ENCODE measurements around the gene RCHY1. TPM values are rescaled to one million over a fixed set of nuclear protein-coding genes. Genes with fewer than 3 reads are reported as not detected.
A peak's percentile ranks its signal among the peaks of the same experiment; 100 is the strongest.

The RCHY1 gene
- total RNA-seq, result 29.1 and 30.9 TPM in 2 replicates
- 13.0 and 21.1 TPM in 2 replicates for polyA plus RNA-seq
- polyA plus RNA-seq (2011; cell fraction: cytosol; rRNA removed), result 24.0 and 27.4 TPM in 2 replicates
- polyA plus RNA-seq (2011; cell fraction: nucleus; rRNA removed), result 22.5 and 29.7 TPM in 2 replicates
- 35.2 and 53.8 TPM in 2 replicates for polyA plus RNA-seq (2012)
- polyA minus RNA-seq, result 23.7 and 34.0 TPM in 2 replicates
- polyA minus RNA-seq (2011; cell fraction: cytosol; rRNA and poly(A)+ RNA removed), result 10.8 TPM
- polyA minus RNA-seq (2011; cell fraction: nucleus; rRNA and poly(A)+ RNA removed), result 28.7 and 35.1 TPM in 2 replicates
- percentile 92 among the genes with signal in this experiment for Bru-seq, nascent RNA
- BruChase-seq, experiment 1, labeled RNA remaining after a 6-hour chase, result percentile 71 among the genes with signal in this experiment
- percentile 84 among the genes with signal in this experiment for BruChase-seq, experiment 2, labeled RNA remaining after a 2-hour chase
- long read RNA-seq, full-length matches to known transcripts, result 89 of 109 reads
- long read RNA-seq, partial matches to known transcripts, result 3 of 109 reads
- long read RNA-seq, other reads (novel, unspliced or antisense), result 17 of 109 reads

- FAIRE-seq (peak; percentile 83), DNase-seq (ENCODE audit: low read depth, low spot score) (peak; percentile 92)
- Histone ChIP-seq H3K4me2 (ENCODE audit: insufficient read depth, low read length) (peak within 1 kb of the TSS; percentile 89), H3K9me1 (replicated peaks; ENCODE audit: control insufficient read depth, extremely low read depth, insufficient read depth, low read length) (no peaks in the 10 kb centered on the region), H3K27me3 (ENCODE audit: control insufficient read depth in 2 of 2, insufficient read depth in 2 of 2, low read length in 2 of 2) (no peaks in the 10 kb centered on the region), H2AFZ (ENCODE audit: low read depth, low read length) (peak within 1 kb of the TSS; percentile 42), H3K9ac (replicated peaks; ENCODE audit: extremely low read depth, insufficient read depth, low read length) (peak within 1 kb of the TSS; percentile 96), H3K4me1 (ENCODE audit: control insufficient read depth, extremely low read depth, insufficient read depth, low read length) (peaks cover 35% of the 10 kb centered on the region), H3K79me2 (ENCODE audit: control insufficient read depth, insufficient read depth, low read length) (peaks cover 39% of the 10 kb centered on the region), H4K20me1 (replicated peaks; ENCODE audit: control insufficient read depth, extremely low read depth, insufficient read depth, low read length) (peaks cover 5% of the 10 kb centered on the region), H3K27ac (ENCODE audit: insufficient read depth, low read depth, low read length) (peak within 1 kb of the TSS; percentile 72), H3K9me3 (replicated peaks; ENCODE audit: control insufficient read depth, insufficient read depth, low read length) (no peaks in the 10 kb centered on the region), H3K4me3 (replicated peaks in 1 of 3; ENCODE audit: insufficient read depth in 1 of 3, low read depth in 1 of 3, low read length in 3 of 3) (peak within 1 kb of the TSS; percentile 71 to 94 (median 81)), H3K36me3 (ENCODE audit: control insufficient read depth in 2 of 2, extremely low read depth in 1 of 2, insufficient read depth in 2 of 2, low read length in 2 of 2) (no peaks in the 10 kb centered on the region)
- TF ChIP-seq CTCF (IDR thresholded peaks at IDR 0.05; ENCODE audit: extremely low read depth in 1 of 2, insufficient read depth in 1 of 2, low read depth in 1 of 2, low read length in 2 of 2) (no peak), POLR2AphosphoS5 (IDR thresholded peaks at IDR 0.05; ENCODE audit: insufficient read depth, low read depth, low read length) (peak; percentile 80), MAX (IDR thresholded peaks at IDR 0.05; ENCODE audit: insufficient read depth, insufficient read length) (peak; percentile 92), POLR2A (IDR thresholded peaks at IDR 0.05; ENCODE audit: low read depth, low read length) (peak; percentile 93), GATA2 (IDR thresholded peaks at IDR 0.05; ENCODE audit: insufficient read depth, insufficient read length, low read depth, low read length) (no peak)
- dilution Hi-C loops (cut with MboI; ENCODE audit: extremely low pct_ligation_motif_present, low sequenced_read_pairs) (no loop called here), intact Hi-C loops (cut with micrococcal nuclease) (loop anchor here (1.0 to 10.0 kb wide), 3 partner anchors 159 to 890 kb away; partner anchors contain the start of genes G3BP2 and USO1)
- ChIA-PET CTCF (interaction anchor here (1.0 to 2.1 kb wide), 5 partner anchors 9 to 334 kb away, joined by 3 to 10 read pairs (median 3); no protein-coding TSS in a partner anchor), POLR2A (interaction anchor here (0.5 kb wide), 1 partner anchor 1561 kb away, joined by 3 read pairs; no protein-coding TSS in a partner anchor)
- BruUV-seq (replicated peaks), result TSS peak; percentile 75
Measured at GRCh38 chr4:75514131-75514948, at the start of gene RCHY1, which contains the start of gene THAP6. Gene RCHY1 (minus strand): TSS chr4:75514403. CDS start chr4:75514286, 117 bp downstream. Gene THAP6 (plus strand): TSS chr4:75514473. CDS start chr4:75515453, 980 bp downstream.

Measured in endothelial cell of umbilical vein (primary cell).